BLaER1 treated with 17β-estradiol and CSF1 and Interleukin-3, amounts not matched to agents 10 nM and 100 nM (cell line): Measurements from ENCODE around the gene KCNG4.
A peak's percentile ranks its signal among the peaks of the same experiment; 100 is the strongest.
"Not testable (repeated sequence)": the region's sequence is repeated elsewhere in the genome, so short reads cannot be mapped to it uniquely, and the experiment has no call there.

Experiments
- H3K27ac ChIP-seq, 11 experiments: shearing (Covaris generic); formaldehyde crosslinking; 2 replicates each; pipeline ENCODE4 v1.8.1; 2022
- H3K27me3 ChIP-seq, 11 experiments: shearing (Covaris generic); formaldehyde crosslinking; 2 replicates each; pipeline ENCODE4 v1.8.1; 2022
- H3K36me3 ChIP-seq, 11 experiments: shearing (Covaris generic); formaldehyde crosslinking; 2 replicates each; pipeline ENCODE4 v1.8.1; 2022
- H3K4me1 ChIP-seq, 10 experiments: shearing (Covaris generic); formaldehyde crosslinking; 2 replicates each; pipeline ENCODE4 v1.8.1; 2022
- H3K4me2 ChIP-seq, 11 experiments: shearing (Covaris generic); formaldehyde crosslinking; 2 replicates each; pipeline ENCODE4 v1.8.1; 2022
- H3K4me3 ChIP-seq, 10 experiments: shearing (Covaris generic); formaldehyde crosslinking; 2 replicates each; pipeline ENCODE4 v1.8.1; 2022
- H3K9ac ChIP-seq, 11 experiments: shearing (Covaris generic); formaldehyde crosslinking; 2 replicates each; pipeline ENCODE4 v1.8.1; 2022
- H3K9me3 ChIP-seq, 11 experiments: shearing (Covaris generic); formaldehyde crosslinking; replicated peaks in 1 of 11; 2 replicates each; pipeline ENCODE4 v1.8.1; 2022
- H4K20me1 ChIP-seq, 11 experiments: shearing (Covaris generic); formaldehyde crosslinking; 2 replicates each; pipeline ENCODE4 v1.8.1; 2022
- Cebpa-rat ChIP-seq, 11 experiments: shearing (Covaris generic); IDR thresholded peaks; 2 replicates each; pipeline ENCODE4 v1.8.1; 2022

The KCNG4 gene

DNA sequence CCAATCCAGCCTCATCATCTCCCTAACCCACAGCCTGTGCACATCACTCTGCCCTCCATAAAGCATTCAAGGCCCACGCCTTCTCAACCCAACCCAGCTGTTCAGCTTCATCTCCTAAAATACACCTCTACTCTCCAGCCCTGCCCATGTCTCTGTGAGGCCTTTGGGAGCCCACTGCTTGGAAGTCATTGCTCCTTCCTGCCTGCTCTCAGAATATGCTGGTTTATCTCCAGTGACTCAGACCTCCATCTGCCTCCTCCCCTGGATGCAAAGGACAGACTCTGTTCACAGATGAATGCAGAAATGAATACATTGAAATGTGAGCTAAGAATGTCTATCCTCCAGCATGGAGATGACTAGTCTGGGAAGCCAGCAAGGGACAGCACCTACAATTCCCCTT, 19.0 kb downstream of the KCNG4 start:
- no peak overlapping the region for H3K4me2 ChIP-seq
- no peak for TF ChIP-seq Cebpa-rat (IDR thresholded peaks at IDR 0.05)
- no peak overlapping the region for H3K27ac ChIP-seq
- H3K4me3 ChIP-seq: no peak overlapping the region
- no peaks in the 10 kb centered on the region for H4K20me1 ChIP-seq
- no peaks in the 10 kb centered on the region for H3K36me3 ChIP-seq
- H3K27me3 ChIP-seq: no peaks in the 10 kb centered on the region
- H3K4me1 ChIP-seq: peaks cover 0 to 10% (median 7%) of the 10 kb centered on the region in 10 experiments; a peak in 6 of 20 replicates
- no peak overlapping the region for H3K9ac ChIP-seq
- no peaks in the 10 kb centered on the region for H3K9me3 ChIP-seq

DNA sequence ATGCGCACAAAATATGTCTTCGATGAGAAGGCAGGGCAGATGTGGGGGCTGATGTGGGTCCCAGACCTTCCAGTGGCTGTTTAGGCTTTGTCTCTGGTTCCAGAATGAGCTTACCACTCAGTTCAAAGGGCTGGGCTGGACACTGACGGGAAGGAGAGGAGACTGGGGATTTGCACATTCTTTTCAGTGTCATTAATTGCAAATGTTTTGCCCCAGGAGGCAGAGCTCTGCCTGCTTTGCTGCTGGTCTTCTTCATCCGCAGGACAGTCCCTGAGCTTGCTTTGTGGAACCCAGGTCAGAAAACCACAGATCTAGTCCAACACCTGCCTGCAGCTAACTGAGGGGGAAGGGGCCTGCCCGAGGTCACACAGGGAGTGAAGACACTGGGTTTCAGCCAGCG, 20.9 kb downstream of the KCNG4 start:
- H3K9ac ChIP-seq: no peak overlapping the region

DNA sequence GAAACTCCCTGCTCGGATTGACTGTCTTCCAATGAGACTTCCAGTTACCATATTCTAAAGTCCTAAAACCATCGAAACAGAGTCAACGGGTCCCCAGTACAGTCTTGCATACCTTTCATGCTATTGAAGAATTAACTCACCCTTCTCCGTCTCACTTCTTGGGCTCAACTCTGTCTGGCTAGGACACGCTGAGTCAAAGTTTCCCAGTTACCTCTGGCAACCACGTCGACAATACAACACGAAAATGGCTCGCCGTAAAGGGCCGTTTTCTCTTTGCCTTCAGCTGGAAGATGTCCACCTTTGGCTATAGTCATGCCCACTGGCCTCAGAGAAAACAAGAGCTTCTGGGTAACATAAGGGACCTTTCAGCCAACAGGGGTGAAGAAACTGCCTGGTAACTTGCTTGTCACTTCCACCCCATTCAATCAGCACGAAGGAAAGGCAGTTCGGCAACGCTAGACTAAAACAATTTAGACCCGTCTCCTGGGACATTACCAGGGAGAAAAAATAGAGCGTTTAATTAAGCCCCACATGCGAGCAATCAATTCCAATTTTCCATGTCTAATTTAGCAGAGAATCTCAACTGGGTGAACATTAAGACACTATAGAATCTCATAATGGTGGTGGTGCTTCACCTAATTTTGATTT, 21.5 kb downstream of the KCNG4 start:
- H3K4me1 ChIP-seq: peaks cover under 1 to 13% (median 10%) of the 10 kb centered on the region in 10 experiments; a peak in 17 of 20 replicates
- no peak overlapping the region for H3K4me2 ChIP-seq
- no peaks in the 10 kb centered on the region; a peak in 1 of 22 replicates for H4K20me1 ChIP-seq
- H3K9me3 ChIP-seq: no peaks in the 10 kb centered on the region
- no peak overlapping the region for H3K9ac ChIP-seq
- no peak for TF ChIP-seq Cebpa-rat (IDR thresholded peaks at IDR 0.05)
- H3K4me3 ChIP-seq: no peak overlapping the region
- no peaks in the 10 kb centered on the region for H3K36me3 ChIP-seq
- no peak overlapping the region for H3K27ac ChIP-seq
- no peaks in the 10 kb centered on the region for H3K27me3 ChIP-seq

More for the DNA sequence above, 20.9 kb downstream of the KCNG4 start:
- Histone ChIP-seq H3K27ac (no peak overlapping the region), H3K9me3 (no peaks in the 10 kb centered on the region), H3K4me1 (peaks cover 7 to 18% (median 11%) of the 10 kb centered on the region in 10 experiments; a peak in 19 of 20 replicates), H3K4me2 (no peak overlapping the region), H3K27me3 (no peaks in the 10 kb centered on the region), H4K20me1 (no peaks in the 10 kb centered on the region; a peak in 1 of 22 replicates), H3K4me3 (no peak overlapping the region), H3K36me3 (no peaks in the 10 kb centered on the region)
- no peak for TF ChIP-seq Cebpa-rat (IDR thresholded peaks at IDR 0.05)

DNA sequence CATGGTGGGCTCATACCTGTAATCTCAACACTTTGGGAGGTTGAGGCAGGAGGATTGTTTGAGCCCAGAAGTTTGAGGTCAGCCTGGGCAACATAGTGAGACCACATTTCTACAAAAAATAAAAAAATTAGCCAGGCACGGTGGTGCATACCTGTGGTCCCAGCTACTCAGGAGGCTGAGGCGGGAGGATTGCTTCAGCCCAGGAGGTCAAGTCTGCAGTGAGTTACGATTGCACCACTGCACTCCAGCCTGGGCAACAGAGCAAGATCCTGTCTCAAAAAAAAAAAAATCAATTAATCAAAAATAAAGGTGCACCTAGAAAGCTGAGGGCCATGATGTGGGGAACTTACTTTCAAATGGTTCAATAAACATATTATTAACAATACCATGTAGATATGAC, 23.7 kb downstream of the KCNG4 start:
- not testable (repeated sequence) for H3K9ac ChIP-seq, H3K4me2 ChIP-seq, H4K20me1 ChIP-seq, H3K36me3 ChIP-seq, H3K27me3 ChIP-seq, H3K4me3 ChIP-seq, H3K9me3 ChIP-seq, H3K27ac ChIP-seq
- peaks cover 0 to 12% (median 9%) of the 10 kb centered on the region in 10 experiments; a peak in 14 of 20 replicates for H3K4me1 ChIP-seq

DNA sequence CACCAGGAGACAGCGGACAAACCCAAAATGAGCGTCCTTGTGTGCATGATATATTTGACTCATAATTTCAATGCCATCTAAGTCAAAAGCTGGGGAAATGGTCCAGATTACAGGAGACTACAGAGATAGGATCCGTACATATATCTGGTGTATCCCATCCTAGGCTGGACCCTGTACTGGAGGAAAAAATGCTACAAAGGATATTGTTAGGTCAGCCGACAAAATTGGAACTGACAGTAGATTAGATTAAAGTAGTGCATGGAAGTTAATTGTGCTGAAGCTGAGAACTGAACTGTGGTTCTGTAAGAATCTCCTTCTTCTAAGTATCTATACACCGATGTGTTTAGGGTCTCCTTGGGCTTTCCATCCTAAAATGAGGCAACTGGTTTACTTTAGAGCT, 24.3 kb downstream of the KCNG4 start:
- Histone ChIP-seq H3K27ac (no peak overlapping the region), H3K9ac (no peak overlapping the region), H4K20me1 (no peaks in the 10 kb centered on the region; a peak in 1 of 22 replicates), H3K9me3 (peaks cover under 1 to 8% (median 5%) of the 10 kb centered on the region in 11 experiments; a peak in 17 of 22 replicates), H3K36me3 (no peaks in the 10 kb centered on the region), H3K4me3 (no peak overlapping the region), H3K4me2 (no peak overlapping the region), H3K4me1 (peaks cover 0 to 12% (median 9%) of the 10 kb centered on the region in 10 experiments; a peak in 14 of 20 replicates), H3K27me3 (no peaks in the 10 kb centered on the region)
- TF ChIP-seq Cebpa-rat (IDR thresholded peaks at IDR 0.05): no peak

DNA sequence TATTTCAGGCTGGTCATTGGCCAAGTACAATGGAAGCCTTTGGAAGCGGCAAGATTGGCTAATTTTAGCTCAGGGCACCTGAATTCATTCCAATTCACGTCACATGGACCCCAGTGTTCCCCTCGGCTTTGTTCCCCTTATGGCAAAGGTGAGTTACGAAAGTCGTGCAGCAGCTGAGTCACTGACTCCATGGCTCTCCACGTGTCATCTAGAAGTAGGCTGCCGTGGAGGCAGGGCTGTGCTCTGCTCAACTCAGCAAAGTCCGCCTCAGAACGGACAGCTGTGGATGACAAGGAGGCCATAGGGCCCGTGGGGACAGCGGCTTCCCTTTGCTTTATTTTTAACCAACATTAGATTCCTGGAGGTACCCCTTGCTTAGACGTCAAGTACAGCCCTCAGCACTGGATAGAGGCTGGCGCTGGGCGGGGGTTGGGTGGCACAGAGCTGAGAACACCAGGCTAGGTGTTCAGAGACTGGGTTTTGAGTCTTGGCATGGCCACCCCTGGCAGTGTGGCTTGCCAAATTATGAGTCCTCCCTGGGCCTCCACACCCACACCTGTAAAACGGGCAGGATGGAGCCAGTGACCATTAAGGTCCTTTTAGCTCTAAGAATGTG, 25.3 kb downstream of the KCNG4 start:
- no peaks in the 10 kb centered on the region; a peak in 1 of 22 replicates for H4K20me1 ChIP-seq
- H3K27ac ChIP-seq: no peak overlapping the region
- H3K9me3 ChIP-seq: peaks cover 10 to 18% (median 15%) of the 10 kb centered on the region in 11 experiments; a peak in 21 of 22 replicates
- peak overlapping the region in 8 of 11 experiments; percentile 17 to 64 (median 46); a peak in 15 of 22 replicates for H3K4me2 ChIP-seq
- no peak for TF ChIP-seq Cebpa-rat (IDR thresholded peaks at IDR 0.05)
- no peaks in the 10 kb centered on the region for H3K36me3 ChIP-seq
- H3K4me3 ChIP-seq: no peak overlapping the region
- peaks cover 0 to 12% (median 9%) of the 10 kb centered on the region in 10 experiments; a peak in 14 of 20 replicates for H3K4me1 ChIP-seq
- no peaks in the 10 kb centered on the region for H3K27me3 ChIP-seq
- H3K9ac ChIP-seq: no peak overlapping the region

DNA sequence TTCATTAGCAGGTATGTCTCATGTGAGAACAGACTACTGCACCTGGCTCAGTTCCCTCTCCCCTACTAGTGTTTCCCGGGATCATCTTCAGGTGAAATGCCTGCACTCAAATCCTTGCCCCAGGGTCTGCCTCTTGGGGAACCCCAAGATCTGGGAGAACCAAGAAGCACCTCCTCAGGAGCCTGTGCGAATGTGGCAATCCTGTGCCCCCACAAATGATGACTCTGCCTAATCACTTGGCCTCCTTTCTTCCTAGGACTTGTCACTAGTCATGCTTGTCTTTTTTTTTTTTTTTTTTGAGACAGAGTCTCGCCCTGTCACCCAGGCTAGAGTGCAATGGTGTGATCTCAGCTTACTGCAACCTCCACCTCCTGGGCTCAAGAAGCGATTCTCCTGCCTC, 27.2 kb downstream of the KCNG4 start:
- H3K4me3 ChIP-seq: no peak overlapping the region
- H3K9me3 ChIP-seq: peaks cover 20 to 31% (median 26%) of the 10 kb centered on the region in 11 experiments
- peaks cover 0 to 20% (median 9%) of the 10 kb centered on the region in 10 experiments; a peak in 14 of 20 replicates for H3K4me1 ChIP-seq
- H4K20me1 ChIP-seq: no peaks in the 10 kb centered on the region; a peak in 1 of 22 replicates
- H3K9ac ChIP-seq: no peak overlapping the region
- no peaks in the 10 kb centered on the region for H3K27me3 ChIP-seq
- no peak overlapping the region for H3K27ac ChIP-seq
- no peak for TF ChIP-seq Cebpa-rat (IDR thresholded peaks at IDR 0.05)
- no peaks in the 10 kb centered on the region for H3K36me3 ChIP-seq
- H3K4me2 ChIP-seq: no peak overlapping the region

DNA sequence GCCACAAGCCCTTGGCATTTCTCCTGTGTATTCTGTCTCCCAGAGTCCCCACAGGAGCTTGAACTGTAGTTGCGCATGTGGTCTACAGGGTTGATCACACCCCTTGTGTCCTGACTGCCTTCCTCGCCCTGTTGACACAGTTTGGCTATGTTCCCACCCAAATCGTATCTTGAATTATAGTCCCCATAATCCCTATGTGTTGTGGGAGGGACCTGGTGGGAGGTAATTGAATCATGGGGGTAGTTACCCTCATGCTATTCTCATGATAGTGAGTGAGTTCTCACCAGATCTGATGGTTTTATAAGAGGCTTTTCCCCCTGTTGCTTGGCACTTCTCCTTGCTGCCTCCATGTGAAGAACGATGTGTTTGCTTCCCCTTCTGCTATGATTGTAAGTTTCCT, 27.7 kb downstream of the KCNG4 start:
- no peaks in the 10 kb centered on the region for H3K27me3 ChIP-seq
- peaks cover 20 to 31% (median 26%) of the 10 kb centered on the region in 11 experiments for H3K9me3 ChIP-seq
- no peak overlapping the region for H3K4me2 ChIP-seq
- no peaks in the 10 kb centered on the region; a peak in 1 of 22 replicates for H4K20me1 ChIP-seq
- H3K36me3 ChIP-seq: no peaks in the 10 kb centered on the region
- no peak overlapping the region for H3K4me3 ChIP-seq
- TF ChIP-seq Cebpa-rat (IDR thresholded peaks at IDR 0.05): no peak
- no peak overlapping the region for H3K9ac ChIP-seq
- no peak overlapping the region for H3K27ac ChIP-seq
- peaks cover 0 to 20% (median 9%) of the 10 kb centered on the region in 10 experiments; a peak in 14 of 20 replicates for H3K4me1 ChIP-seq

DNA sequence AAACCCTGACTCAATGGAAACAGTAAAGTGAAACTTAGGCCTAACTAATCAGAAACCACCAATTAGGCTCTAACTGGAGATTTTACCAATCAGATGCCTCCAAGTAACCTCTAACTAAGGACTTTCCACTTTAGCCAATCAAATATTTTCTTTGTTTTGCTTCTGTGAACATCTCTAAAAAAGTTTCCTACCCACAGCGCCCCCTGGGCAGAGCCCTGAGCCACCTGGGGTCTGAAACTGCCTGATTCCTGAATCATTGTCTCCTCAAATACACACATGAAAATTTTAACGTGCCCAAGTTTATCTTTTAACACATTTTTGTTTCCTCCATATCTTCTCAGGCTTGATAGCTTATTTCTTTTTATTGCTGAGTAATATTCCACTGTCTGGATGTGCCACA, 29.8 kb downstream of the KCNG4 start:
- no peak overlapping the region for H3K9ac ChIP-seq
- H3K27ac ChIP-seq: no peak overlapping the region
- peaks cover 0 to 18% (median 8%) of the 10 kb centered on the region in 10 experiments; a peak in 14 of 20 replicates for H3K4me1 ChIP-seq
- no peak overlapping the region for H3K4me3 ChIP-seq
- H3K4me2 ChIP-seq: no peak overlapping the region
- TF ChIP-seq Cebpa-rat (IDR thresholded peaks at IDR 0.05): no peak
- no peaks in the 10 kb centered on the region for H4K20me1 ChIP-seq
- no peaks in the 10 kb centered on the region for H3K36me3 ChIP-seq
- no peaks in the 10 kb centered on the region for H3K27me3 ChIP-seq
- peaks cover 20 to 31% (median 26%) of the 10 kb centered on the region in 11 experiments for H3K9me3 ChIP-seq
